ENCODE data around the gene IL11. TPM values are rescaled to one million over a fixed set of nuclear protein-coding genes. Genes with fewer than 3 reads are reported as not detected.

IL11 gene
- total and polyA plus RNA-seq, 2 donors (not counting 3 experiments of a cell fraction or from before 2014, with no cell fraction given), result not detected

DNA sequence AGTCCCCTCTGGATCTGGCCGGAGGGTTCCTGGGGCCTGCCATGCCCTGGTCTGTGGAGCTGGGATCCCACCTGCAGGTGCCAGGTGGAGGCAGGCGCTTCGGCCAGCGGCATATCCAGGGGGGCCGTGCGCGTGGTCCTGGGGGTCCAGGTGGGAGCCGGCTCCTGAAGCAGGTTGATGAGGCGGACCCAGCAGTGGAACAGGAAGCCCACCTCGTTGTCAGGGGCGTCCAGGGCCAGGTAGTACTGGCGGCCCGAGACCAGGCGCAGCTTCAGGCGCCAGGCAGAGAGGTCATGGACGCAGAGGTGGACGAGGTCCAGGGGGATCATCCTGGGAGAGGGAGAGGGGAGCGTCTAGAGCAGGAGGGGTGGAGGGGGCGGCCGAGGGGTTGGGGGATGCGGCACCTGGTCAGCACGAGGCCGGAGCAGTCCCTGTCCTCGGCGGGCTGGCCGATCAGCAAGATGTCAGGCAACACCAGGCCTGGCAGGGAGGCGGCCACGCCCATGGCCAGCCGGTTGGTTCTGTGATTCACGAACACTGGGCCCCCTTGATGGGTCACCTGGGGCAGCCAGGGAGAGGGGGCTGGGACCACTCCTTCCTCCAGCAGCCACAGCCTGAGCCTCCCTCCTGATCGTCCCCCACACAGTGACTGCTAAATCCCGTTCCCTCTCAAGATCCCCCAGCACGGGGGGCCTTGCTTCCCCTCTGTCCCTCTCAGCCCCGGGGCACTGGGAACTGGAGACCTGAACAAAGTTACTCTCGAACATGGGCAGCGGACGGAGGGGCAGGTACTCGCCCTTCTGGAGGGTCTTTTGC, 7.9 kb downstream of the IL11 start:
- FAIRE-seq (no peak), DNase-seq (ENCODE audit: low read depth, low spot score) (no peak)
- Histone ChIP-seq H3K9ac (replicated peaks; ENCODE audit: extremely low read depth, insufficient read depth, low read length) (no peak overlapping the region), H3K4me1 (ENCODE audit: control insufficient read depth, extremely low read depth, insufficient read depth, low read length) (no peaks in the 10 kb centered on the region), H4K20me1 (replicated peaks; ENCODE audit: control insufficient read depth, extremely low read depth, insufficient read depth, low read length) (no peaks in the 10 kb centered on the region), H3K9me1 (replicated peaks; ENCODE audit: control insufficient read depth, extremely low read depth, insufficient read depth, low read length) (no peaks in the 10 kb centered on the region), H3K9me3 (replicated peaks; ENCODE audit: control insufficient read depth, insufficient read depth, low read length) (no peaks in the 10 kb centered on the region), H3K4me3 (replicated peaks in 1 of 3; ENCODE audit: insufficient read depth in 1 of 3, low read depth in 1 of 3, low read length in 3 of 3) (no peak overlapping the region), H3K36me3 (ENCODE audit: control insufficient read depth in 2 of 2, extremely low read depth in 1 of 2, insufficient read depth in 2 of 2, low read length in 2 of 2) (no peaks in the 10 kb centered on the region), H3K27me3 (ENCODE audit: control insufficient read depth in 2 of 2, insufficient read depth in 2 of 2, low read length in 2 of 2) (no peaks in the 10 kb centered on the region), H3K27ac (ENCODE audit: insufficient read depth, low read depth, low read length) (no peak overlapping the region), H3K79me2 (ENCODE audit: control insufficient read depth, insufficient read depth, low read length) (no peaks in the 10 kb centered on the region), H2AFZ (ENCODE audit: low read depth, low read length) (no peak overlapping the region), H3K4me2 (ENCODE audit: insufficient read depth, low read length) (no peak overlapping the region)
- dilution Hi-C loops (cut with MboI; ENCODE audit: extremely low pct_ligation_motif_present, low sequenced_read_pairs) (no loop called here), intact Hi-C loops (cut with micrococcal nuclease) (no loop called here)
- CTCF ChIA-PET, result no interaction called here
- POLR2A ChIA-PET, result no interaction called here
- TF ChIP-seq, protein P1, sequence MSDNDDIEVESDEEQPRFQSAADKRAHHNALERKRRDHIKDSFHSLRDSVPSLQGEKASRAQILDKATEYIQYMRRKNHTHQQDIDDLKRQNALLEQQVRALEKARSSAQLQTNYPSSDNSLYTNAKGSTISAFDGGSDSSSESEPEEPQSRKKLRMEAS (IDR thresholded peaks at IDR 0.05; ENCODE audit: insufficient read depth, insufficient read length), result no peak
- TF ChIP-seq POLR2AphosphoS5 (IDR thresholded peaks at IDR 0.05; ENCODE audit: insufficient read depth, low read depth, low read length), result no peak
- TF ChIP-seq GATA2 (IDR thresholded peaks at IDR 0.05; ENCODE audit: insufficient read depth, insufficient read length, low read depth, low read length), result no peak
- TF ChIP-seq EZH2 (IDR thresholded peaks at IDR 0.05; ENCODE audit: borderline replicate concordance, low read depth, low read length, severe bottlenecking), result no peak
- TF ChIP-seq FOS (IDR thresholded peaks at IDR 0.05; ENCODE audit: borderline replicate concordance, insufficient read depth, low read length), result no peak
- TF ChIP-seq, protein P2, sequence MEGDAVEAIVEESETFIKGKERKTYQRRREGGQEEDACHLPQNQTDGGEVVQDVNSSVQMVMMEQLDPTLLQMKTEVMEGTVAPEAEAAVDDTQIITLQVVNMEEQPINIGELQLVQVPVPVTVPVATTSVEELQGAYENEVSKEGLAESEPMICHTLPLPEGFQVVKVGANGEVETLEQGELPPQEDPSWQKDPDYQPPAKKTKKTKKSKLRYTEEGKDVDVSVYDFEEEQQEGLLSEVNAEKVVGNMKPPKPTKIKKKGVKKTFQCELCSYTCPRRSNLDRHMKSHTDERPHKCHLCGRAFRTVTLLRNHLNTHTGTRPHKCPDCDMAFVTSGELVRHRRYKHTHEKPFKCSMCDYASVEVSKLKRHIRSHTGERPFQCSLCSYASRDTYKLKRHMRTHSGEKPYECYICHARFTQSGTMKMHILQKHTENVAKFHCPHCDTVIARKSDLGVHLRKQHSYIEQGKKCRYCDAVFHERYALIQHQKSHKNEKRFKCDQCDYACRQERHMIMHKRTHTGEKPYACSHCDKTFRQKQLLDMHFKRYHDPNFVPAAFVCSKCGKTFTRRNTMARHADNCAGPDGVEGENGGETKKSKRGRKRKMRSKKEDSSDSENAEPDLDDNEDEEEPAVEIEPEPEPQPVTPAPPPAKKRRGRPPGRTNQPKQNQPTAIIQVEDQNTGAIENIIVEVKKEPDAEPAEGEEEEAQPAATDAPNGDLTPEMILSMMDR (IDR thresholded peaks at IDR 0.05; ENCODE audit: extremely low read depth in 1 of 2, insufficient read depth in 1 of 2, low read depth in 1 of 2, low read length in 2 of 2), result no peak
- TF ChIP-seq MYC (IDR thresholded peaks at IDR 0.05; ENCODE audit: low read depth, low read length), result no peak
- TF ChIP-seq POLR2A (IDR thresholded peaks at IDR 0.05; ENCODE audit: low read depth, low read length), result no peak
- TF ChIP-seq JUN (IDR thresholded peaks at IDR 0.05; ENCODE audit: borderline replicate concordance, insufficient read depth, insufficient read length, low read depth), result no peak
- no TSS peak for BruUV-seq (replicated peaks)
